Fibroblast of the conjunctiva (primary cell): ENCODE data around the gene HCN4.
"Not testable (repeated sequence)": the region's sequence is repeated elsewhere in the genome, so short reads cannot be mapped to it uniquely, and the experiment has no call there.

Experiments
- DNase-seq: peaks from one replicate; pipeline ENCODE4 v3.0.0-alpha.2; 2010; ENCODE audit warnings: low read depth

The HCN4 gene

GRCh38 chr15:73325191-73325861 lies 43.4 kb downstream of the HCN4 start:
- no peak for DNase-seq

GRCh38 chr15:73324496-73325170 lies 44.1 kb downstream of the HCN4 start:
- no peak for DNase-seq

GRCh38 chr15:73323956-73324355 lies 44.8 kb downstream of the HCN4 start:
- no peak for DNase-seq

- no peak for DNase-seq
Observed at GRCh38 chr15:73323374-73323955, 45.3 kb downstream of the HCN4 start.

- DNase-seq: no peak
Observed at GRCh38 chr15:73322665-73323373, 45.9 kb downstream of the HCN4 start.

- DNase-seq: no peak
Observed at GRCh38 chr15:73321496-73322450, 47.0 kb downstream of the HCN4 start.

GRCh38 chr15:73320619-73321180 lies 48.1 kb downstream of the HCN4 start:
- DNase-seq: no peak

GRCh38 chr15:73319460-73320245 lies 49.1 kb downstream of the HCN4 start:
- DNase-seq: no peak

GRCh38 chr15:73318463-73319351 lies 50.1 kb downstream of the HCN4 start:
- DNase-seq: peak; percentile 5

GRCh38 chr15:73317651-73318462 lies 50.9 kb downstream of the HCN4 start:
- DNase-seq: no peak

- no peak for DNase-seq
Observed at GRCh38 chr15:73313861-73314260, 54.9 kb downstream of the HCN4 start.

GRCh38 chr15:73308305-73308704 lies 60.5 kb downstream of the HCN4 start:
- DNase-seq: no peak

- DNase-seq: peak; percentile 47
Observed at GRCh38 chr15:73305331-73306211, 63.2 kb downstream of the HCN4 start.

GRCh38 chr15:73303636-73304035 lies 65.1 kb downstream of the HCN4 start:
- no peak for DNase-seq

- not testable (repeated sequence) for DNase-seq
Observed at GRCh38 chr15:73300286-73300685, 68.5 kb downstream of the HCN4 start.

- no peak for DNase-seq
Observed at GRCh38 chr15:73298522-73299245, 70.1 kb downstream of the HCN4 start.
